ENCODE data around the gene SZT2. TPM values are rescaled to one million over a fixed set of nuclear protein-coding genes. Genes with fewer than 3 reads are reported as not detected.
A peak's percentile ranks its signal among the peaks of the same experiment; 100 is the strongest.

Gene SZT2
- total and polyA plus RNA-seq, 2 of the 13 experiments (the other 11 are each of a cell fraction or from before 2014, with no cell fraction given) = 8.0 to 8.8 TPM

DNA sequence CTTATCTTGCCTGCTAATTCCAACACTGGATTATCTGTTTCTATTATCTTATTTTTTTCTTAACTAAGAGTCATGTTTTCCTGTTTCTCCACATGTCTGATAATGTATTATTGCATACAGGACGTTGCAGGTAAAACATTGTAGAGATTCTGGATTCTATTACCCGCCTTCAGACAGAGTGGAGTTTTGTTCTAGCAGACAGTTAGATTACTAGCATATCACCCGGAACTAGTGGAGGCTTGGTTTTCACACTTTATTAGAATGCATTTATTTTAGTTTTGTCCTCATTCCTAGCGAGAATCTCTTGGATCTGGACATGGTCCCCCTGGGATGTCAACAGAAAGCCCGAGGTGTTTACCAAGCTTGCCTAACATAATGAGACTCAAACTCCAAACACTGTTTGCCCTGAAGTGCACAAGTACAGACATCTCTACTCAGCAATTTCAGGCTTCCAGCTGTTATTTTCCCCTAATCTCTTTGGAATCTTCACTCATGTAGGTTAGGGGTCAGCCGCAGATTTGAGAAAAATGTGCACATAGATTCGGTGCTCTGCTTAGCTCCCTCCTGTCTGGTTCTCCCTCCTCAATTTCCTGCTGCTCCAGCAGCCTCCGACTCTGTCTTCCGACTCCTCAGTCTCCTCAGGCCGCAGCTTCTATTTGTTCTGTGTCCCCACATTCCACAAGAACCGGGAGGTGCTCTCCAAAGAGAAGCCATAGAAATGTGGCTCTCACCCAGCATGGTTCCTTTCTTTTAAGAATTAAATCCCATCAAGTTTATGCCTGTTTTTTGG, 104.2 kb downstream of the SZT2 start (continued):
- no peak for TF ChIP-seq HNRNPL (IDR thresholded peaks at IDR 0.05; ENCODE audit: low read depth, low read length)
- no peak for TF ChIP-seq PRPF4 (IDR thresholded peaks at IDR 0.05; ENCODE audit: low read depth, low read length, poor library complexity, severe bottlenecking)
- TF ChIP-seq FOXP1 (IDR thresholded peaks at IDR 0.05) = no peak
- peak; percentile 65 for TF ChIP-seq FOXP1 (CRISPR knock-in tag; IDR thresholded peaks at IDR 0.05)
- TF ChIP-seq SOX6 (IDR thresholded peaks at IDR 0.05) = no peak
- TF ChIP-seq SOX6 (CRISPR knock-in tag; IDR thresholded peaks at IDR 0.05) = 0 out of 2 replicates have a peak, but pooled peaks have one; percentile 29
- no peak for TF ChIP-seq HES4 (CRISPR knock-in tag; IDR thresholded peaks at IDR 0.05; ENCODE audit: borderline replicate concordance)
- TF ChIP-seq KLF12 (CRISPR knock-in tag; IDR thresholded peaks at IDR 0.05; ENCODE audit: borderline replicate concordance) = no peak
- peak; percentile 64 for TF ChIP-seq CEBPG (CRISPR knock-in tag; IDR thresholded peaks at IDR 0.05)
- TF ChIP-seq SNAPC2 (CRISPR knock-in tag; IDR thresholded peaks at IDR 0.05) = no peak
- TF ChIP-seq ETV6 (CRISPR knock-in tag; conservative IDR thresholded peaks at IDR 0.05) = no peak
- TF ChIP-seq HNF4G (IDR thresholded peaks at IDR 0.05; ENCODE audit: borderline replicate concordance, low read depth, low read length) = peak; percentile 32; the same call in 1 of the 2 replicates
- no peak for TF ChIP-seq HNF4G (CRISPR knock-in tag; IDR thresholded peaks at IDR 0.05; ENCODE audit: borderline replicate concordance, low read depth)
- no peak for TF ChIP-seq PHF20 (CRISPR knock-in tag; IDR thresholded peaks at IDR 0.05)
- peak; percentile 32; the same call in 1 of the 2 replicates for TF ChIP-seq ZNF264 (CRISPR knock-in tag; IDR thresholded peaks at IDR 0.05)
- peak; percentile 63; the same call in 1 of the 2 replicates for TF ChIP-seq FOXO1 (CRISPR knock-in tag; IDR thresholded peaks at IDR 0.05)
- peak; percentile 85 for TF ChIP-seq MAFF (IDR thresholded peaks at IDR 0.05; ENCODE audit: low read depth, low read length)
- TF ChIP-seq U2AF1 (optimal IDR thresholded peaks at IDR 0.05; ENCODE audit: low read depth, low read length) = no peak
- TF ChIP-seq, protein P1, sequence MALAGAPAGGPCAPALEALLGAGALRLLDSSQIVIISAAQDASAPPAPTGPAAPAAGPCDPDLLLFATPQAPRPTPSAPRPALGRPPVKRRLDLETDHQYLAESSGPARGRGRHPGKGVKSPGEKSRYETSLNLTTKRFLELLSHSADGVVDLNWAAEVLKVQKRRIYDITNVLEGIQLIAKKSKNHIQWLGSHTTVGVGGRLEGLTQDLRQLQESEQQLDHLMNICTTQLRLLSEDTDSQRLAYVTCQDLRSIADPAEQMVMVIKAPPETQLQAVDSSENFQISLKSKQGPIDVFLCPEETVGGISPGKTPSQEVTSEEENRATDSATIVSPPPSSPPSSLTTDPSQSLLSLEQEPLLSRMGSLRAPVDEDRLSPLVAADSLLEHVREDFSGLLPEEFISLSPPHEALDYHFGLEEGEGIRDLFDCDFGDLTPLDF (CRISPR knock-in tag; IDR thresholded peaks at IDR 0.05) = 0 out of 2 replicates have a peak, but pooled peaks have one; percentile 29
- TF ChIP-seq KDM4B (CRISPR knock-in tag; IDR thresholded peaks at IDR 0.05) = no peak
- TF ChIP-seq KDM6A (CRISPR knock-in tag; IDR thresholded peaks at IDR 0.05; ENCODE audit: low read depth) = 0 out of 2 replicates have a peak, but pooled peaks have one; percentile 29
- TF ChIP-seq TEAD3 (CRISPR knock-in tag; optimal IDR thresholded peaks at IDR 0.05; ENCODE audit: borderline replicate concordance) = peak; percentile 45
- 0 out of 2 replicates have a peak, but pooled peaks have one; percentile 38 for TF ChIP-seq FOXK1 (CRISPR knock-in tag; IDR thresholded peaks at IDR 0.05; ENCODE audit: borderline replicate concordance, low read depth)
- TF ChIP-seq HNF4A (CRISPR knock-in tag; IDR thresholded peaks at IDR 0.05) = peak; percentile 64
- peak; percentile 12 to 56; a peak in 1 of 4 replicates for TF ChIP-seq EP300 (IDR thresholded peaks at IDR 0.05; ENCODE audit: low read depth in 2 of 2, low read length in 2 of 2)
- no peak for TF ChIP-seq EP300 (CRISPR knock-in tag; IDR thresholded peaks at IDR 0.05; ENCODE audit: borderline replicate concordance)
- 0 out of 2 replicates have a peak, but pooled peaks have one; percentile 6 for TF ChIP-seq FOSL2 (CRISPR knock-in tag; IDR thresholded peaks at IDR 0.05)
- TF ChIP-seq RXRB (CRISPR knock-in tag; IDR thresholded peaks at IDR 0.05; ENCODE audit: borderline replicate concordance) = peak; percentile 31; the same call in 1 of the 2 replicates
- peak; percentile 75 for TF ChIP-seq FOXA3 (CRISPR knock-in tag; IDR thresholded peaks at IDR 0.05)
- TF ChIP-seq, protein P2, sequence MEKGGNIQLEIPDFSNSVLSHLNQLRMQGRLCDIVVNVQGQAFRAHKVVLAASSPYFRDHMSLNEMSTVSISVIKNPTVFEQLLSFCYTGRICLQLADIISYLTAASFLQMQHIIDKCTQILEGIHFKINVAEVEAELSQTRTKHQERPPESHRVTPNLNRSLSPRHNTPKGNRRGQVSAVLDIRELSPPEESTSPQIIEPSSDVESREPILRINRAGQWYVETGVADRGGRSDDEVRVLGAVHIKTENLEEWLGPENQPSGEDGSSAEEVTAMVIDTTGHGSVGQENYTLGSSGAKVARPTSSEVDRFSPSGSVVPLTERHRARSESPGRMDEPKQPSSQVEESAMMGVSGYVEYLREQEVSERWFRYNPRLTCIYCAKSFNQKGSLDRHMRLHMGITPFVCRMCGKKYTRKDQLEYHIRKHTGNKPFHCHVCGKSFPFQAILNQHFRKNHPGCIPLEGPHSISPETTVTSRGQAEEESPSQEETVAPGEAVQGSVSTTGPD (CRISPR knock-in tag; IDR thresholded peaks at IDR 0.05) = no peak
